MCF 10A (cell line): Measurements from ENCODE around the gene NDUFS6. TPM values are rescaled to one million over a fixed set of nuclear protein-coding genes. Genes with fewer than 3 reads are reported as not detected.

ENCODE experiments used
- BruUV-seq: library from RNA; stranded (reverse); fragments of 400-500 nt; replicated peaks from 2 replicates; lab custom pipeline; 2021; lab: Mats Ljungman, UMichigan
- CTCF ChIA-PET: fragments of 300-600 bp; sonication (Branson Sonifier 250); formaldehyde crosslinking; extraction: SDS; loops from one replicate; lab custom pipeline; 2021; ENCODE audit warnings: antibody characterized with exemption, inconsistent platforms; lab: Yijun Ruan, JAX
- POLR2A ChIA-PET: fragments of 300-600, 350-650 bp; sonication (Branson Sonifier 250); formaldehyde crosslinking; extraction: SDS; loops from one replicate; lab custom pipeline; 2020; ENCODE audit warnings: antibody characterized with exemption, inconsistent platforms; lab: Yijun Ruan, JAX
- DNase-seq: peaks from one replicate; pipeline ENCODE4 v3.0.0-alpha.2; 2018; ENCODE audit not compliant: unreplicated experiment
- H3K27ac Mint-ChIP-seq: one replicate; pipeline ENCODE4 v1.8.0; 2022; ENCODE audit warnings: mild to moderate bottlenecking, low read depth, mixed read lengths; ENCODE audit not compliant: unreplicated experiment
- H3K27me3 Mint-ChIP-seq: one replicate; pipeline ENCODE4 v1.8.0; 2022; ENCODE audit warnings: mixed read lengths; ENCODE audit not compliant: insufficient read depth, unreplicated experiment
- H3K36me3 Mint-ChIP-seq: one replicate; pipeline ENCODE4 v1.8.0; 2022; ENCODE audit warnings: mild to moderate bottlenecking, moderate library complexity, mixed read lengths; ENCODE audit not compliant: insufficient read depth, unreplicated experiment
- H3K4me1 Mint-ChIP-seq: one replicate; pipeline ENCODE4 v1.8.0; 2022; ENCODE audit warnings: mixed read lengths; ENCODE audit not compliant: insufficient read depth, unreplicated experiment
- H3K4me3 Mint-ChIP-seq: one replicate; pipeline ENCODE4 v1.8.0; 2022; ENCODE audit warnings: mild to moderate bottlenecking, moderate library complexity, mixed read lengths; ENCODE audit not compliant: unreplicated experiment
- H3K9me3 Mint-ChIP-seq: one replicate; pipeline ENCODE4 v1.8.0; 2022; ENCODE audit warnings: mixed read lengths; ENCODE audit not compliant: unreplicated experiment
- intact Hi-C: fragments of 100-400 bp; cut with micrococcal nuclease; formaldehyde crosslinking; loops from 2 replicates; pipeline ENCODE4 v1.14.1; 2022
- total RNA-seq: library from RNA; stranded (reverse); gene quantifications from 2 replicates; pipeline ENCODE4 v1.2.3, GENCODE V29; 2022
- TF ChIP-seq, protein P1 (sequence below): fragments of 200-600 bp; IDR thresholded peaks from one replicate; pipeline ENCODE4 v1.8.0; 2022; ENCODE audit warnings: antibody characterized with exemption, mild to moderate bottlenecking; ENCODE audit not compliant: unreplicated experiment

The NDUFS6 gene
- total RNA-seq, 1 experiment from 2014 or later = 65.6 TPM

DNA sequence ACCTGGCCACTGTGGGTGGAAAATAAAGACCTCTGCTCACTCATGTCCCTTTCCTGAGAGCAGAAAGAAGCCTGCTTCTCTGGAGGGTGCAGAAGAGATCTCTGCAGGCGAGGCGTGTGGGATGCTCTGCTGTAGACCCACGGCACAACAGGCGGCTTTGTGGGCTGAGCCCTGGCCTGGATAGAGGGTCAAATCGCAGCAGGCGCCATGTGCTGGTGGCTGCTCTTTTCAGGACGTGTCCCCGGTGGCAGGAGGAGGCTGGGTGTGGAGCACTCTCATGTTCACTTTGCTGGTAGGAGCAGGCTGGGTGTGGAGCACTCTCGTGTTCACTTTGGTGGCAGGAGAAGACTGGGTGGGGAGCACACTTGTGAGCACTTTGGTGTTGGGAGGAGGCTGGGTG lies 46.4 kb downstream of the NDUFS6 start:
- Mint-ChIP-seq H3K9me3 (no peaks in the 10 kb centered on the region), H3K27ac (no peak overlapping the region), H3K27me3 (peaks cover 21% of the 10 kb centered on the region), H3K4me3 (no peak overlapping the region), H3K36me3 (no peaks in the 10 kb centered on the region), H3K4me1 (no peaks in the 10 kb centered on the region)
- TF ChIP-seq, protein P1, sequence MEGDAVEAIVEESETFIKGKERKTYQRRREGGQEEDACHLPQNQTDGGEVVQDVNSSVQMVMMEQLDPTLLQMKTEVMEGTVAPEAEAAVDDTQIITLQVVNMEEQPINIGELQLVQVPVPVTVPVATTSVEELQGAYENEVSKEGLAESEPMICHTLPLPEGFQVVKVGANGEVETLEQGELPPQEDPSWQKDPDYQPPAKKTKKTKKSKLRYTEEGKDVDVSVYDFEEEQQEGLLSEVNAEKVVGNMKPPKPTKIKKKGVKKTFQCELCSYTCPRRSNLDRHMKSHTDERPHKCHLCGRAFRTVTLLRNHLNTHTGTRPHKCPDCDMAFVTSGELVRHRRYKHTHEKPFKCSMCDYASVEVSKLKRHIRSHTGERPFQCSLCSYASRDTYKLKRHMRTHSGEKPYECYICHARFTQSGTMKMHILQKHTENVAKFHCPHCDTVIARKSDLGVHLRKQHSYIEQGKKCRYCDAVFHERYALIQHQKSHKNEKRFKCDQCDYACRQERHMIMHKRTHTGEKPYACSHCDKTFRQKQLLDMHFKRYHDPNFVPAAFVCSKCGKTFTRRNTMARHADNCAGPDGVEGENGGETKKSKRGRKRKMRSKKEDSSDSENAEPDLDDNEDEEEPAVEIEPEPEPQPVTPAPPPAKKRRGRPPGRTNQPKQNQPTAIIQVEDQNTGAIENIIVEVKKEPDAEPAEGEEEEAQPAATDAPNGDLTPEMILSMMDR = no peak
- DNase-seq = no peak
- intact Hi-C loops = no loop called here
- no TSS peak for BruUV-seq
- ChIA-PET CTCF (no interaction called here), POLR2A (no interaction called here)

DNA sequence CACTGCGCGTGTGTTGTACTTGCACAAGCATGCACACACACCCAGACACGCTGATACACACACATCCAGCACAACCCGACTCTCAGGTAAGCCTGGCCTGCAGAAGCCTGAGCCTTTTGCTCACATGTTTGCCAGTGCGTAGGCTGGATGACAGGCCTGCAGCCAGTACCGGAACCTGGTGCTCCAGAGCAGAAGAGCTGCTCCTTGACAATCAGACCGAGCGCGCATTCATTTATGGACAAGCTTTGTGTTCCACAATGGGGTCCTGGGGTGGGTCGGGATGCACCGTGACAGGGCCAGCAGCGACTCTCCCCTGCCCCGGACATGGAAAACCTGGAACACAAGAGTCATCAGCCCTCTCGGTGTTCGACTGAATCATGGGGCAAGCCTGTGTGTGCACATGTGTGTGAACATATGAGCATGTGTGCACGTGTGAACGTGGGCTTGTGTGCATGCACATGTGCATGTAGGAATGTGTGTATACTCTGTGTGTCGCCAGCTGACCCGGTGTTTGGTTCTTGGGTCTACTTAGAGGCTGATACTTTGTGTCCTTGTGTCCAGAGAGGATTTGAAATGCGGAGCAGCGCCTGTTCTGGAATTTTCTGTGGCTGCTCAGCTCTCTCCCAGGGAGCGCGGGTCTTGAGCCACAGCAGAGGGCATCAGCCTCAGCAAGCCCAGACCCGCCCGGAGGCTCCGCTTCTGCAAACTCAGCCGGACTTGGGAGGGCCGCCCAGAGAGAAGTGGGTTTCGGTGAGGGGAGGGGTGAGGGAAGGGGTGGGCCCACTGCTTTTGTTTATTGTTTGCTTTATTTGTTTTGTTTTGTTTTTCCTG lies 49.3 kb downstream of the NDUFS6 start:
- TF ChIP-seq, protein P1 = no peak
- no peak for DNase-seq
- BruUV-seq = no TSS peak
- Mint-ChIP-seq H3K27ac (no peak overlapping the region), H3K9me3 (no peaks in the 10 kb centered on the region), H3K4me3 (no peak overlapping the region), H3K27me3 (peaks cover 45% of the 10 kb centered on the region), H3K36me3 (no peaks in the 10 kb centered on the region), H3K4me1 (no peaks in the 10 kb centered on the region)
- ChIA-PET CTCF (no interaction called here), POLR2A (no interaction called here)
- intact Hi-C loops = no loop called here

DNA sequence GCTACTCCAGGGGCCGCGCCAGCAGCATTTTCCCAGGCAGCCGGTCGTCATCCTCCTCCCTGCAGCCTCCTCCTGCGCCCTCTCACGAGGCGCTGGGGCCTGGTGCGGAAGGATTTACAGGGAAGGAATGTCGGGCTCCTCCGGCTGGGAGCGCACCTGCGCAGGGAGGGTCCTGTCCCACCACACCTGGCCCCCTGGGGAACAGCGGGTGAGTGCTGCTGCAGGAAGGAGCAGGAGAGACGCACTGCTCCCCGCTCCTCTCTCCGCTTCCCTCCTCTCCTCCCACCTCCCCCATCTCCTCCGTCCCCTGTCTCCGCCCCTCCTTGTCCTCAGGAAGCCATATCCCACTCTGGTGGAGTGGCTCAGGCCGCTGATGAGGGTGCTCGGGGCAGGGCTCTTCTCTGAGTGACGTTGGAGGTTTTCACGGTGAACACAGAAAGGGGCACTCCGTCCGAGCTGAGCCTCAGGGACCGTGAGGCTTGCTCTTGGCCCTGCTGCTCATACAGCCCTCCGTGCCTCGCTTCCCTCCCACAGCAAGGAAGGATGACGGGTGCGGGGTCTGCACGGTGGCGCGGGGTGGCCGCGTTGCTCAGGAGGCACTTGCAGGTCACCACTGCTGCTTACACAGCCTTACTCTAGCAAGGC lies 50.2 kb downstream of the NDUFS6 start:
- Mint-ChIP-seq H3K4me1 (no peaks in the 10 kb centered on the region), H3K36me3 (no peaks in the 10 kb centered on the region), H3K27me3 (peaks cover 47% of the 10 kb centered on the region), H3K27ac (no peak overlapping the region), H3K9me3 (no peaks in the 10 kb centered on the region), H3K4me3 (no peak overlapping the region)
- ChIA-PET POLR2A (interaction anchor here (0.7 kb wide), 1 partner anchor 56 kb away, joined by 3 read pairs; no protein-coding TSS in a partner anchor), CTCF (no interaction called here)
- BruUV-seq = no TSS peak
- TF ChIP-seq, protein P1 = no peak
- DNase-seq = no peak
- intact Hi-C loops = no loop called here

DNA sequence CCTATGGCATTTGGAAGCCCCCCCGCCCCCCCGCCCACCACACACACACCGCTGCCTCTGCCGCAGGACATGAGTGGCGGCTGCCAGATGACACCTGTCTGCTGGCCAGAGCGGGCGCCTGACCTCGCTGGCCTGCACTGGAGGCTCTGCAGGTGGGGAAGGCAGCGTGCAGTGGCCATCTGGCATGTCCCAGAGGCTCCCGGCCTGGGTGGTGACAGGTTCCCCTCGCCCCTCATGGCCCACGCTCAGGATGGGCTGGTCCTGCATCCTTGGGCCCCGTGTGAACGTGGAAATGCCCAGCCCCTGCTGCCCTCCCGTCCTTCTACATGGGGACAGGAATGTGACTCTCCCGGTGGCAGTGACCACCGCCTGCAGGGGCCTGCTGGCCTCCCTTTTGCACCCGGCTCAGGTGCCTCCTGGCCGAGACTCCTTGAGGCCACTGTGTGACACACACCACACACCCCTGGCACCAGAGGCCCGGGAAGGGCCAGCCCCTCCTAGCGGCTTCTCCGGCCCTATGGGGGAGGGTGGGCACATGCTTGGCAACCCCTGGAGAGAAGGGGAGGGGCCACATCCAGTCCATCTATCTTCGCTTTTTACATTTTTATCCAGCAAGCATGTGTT lies 51.2 kb downstream of the NDUFS6 start:
- Mint-ChIP-seq H3K36me3 (no peaks in the 10 kb centered on the region), H3K4me3 (no peak overlapping the region), H3K4me1 (no peaks in the 10 kb centered on the region), H3K27me3 (peaks cover 40% of the 10 kb centered on the region), H3K9me3 (no peaks in the 10 kb centered on the region), H3K27ac (no peak overlapping the region)
- TF ChIP-seq, protein P1 = no peak
- no TSS peak for BruUV-seq
- CTCF ChIA-PET = no interaction called here
- DNase-seq = no peak
- intact Hi-C loops = no loop called here
- POLR2A ChIA-PET = no interaction called here
